GM23248 (cell line): ENCODE results near the gene ABCC4. TPM values are rescaled to one million over a fixed set of nuclear protein-coding genes. Genes with fewer than 3 reads are reported as not detected.
"Not testable (repeated sequence)": the region's sequence is repeated elsewhere in the genome, so short reads cannot be mapped to it uniquely, and the experiment has no call there.

Experiments
- DNase-seq: peaks from one replicate; pipeline ENCODE4 v3.0.0-alpha.2; 2015
- H2AFZ ChIP-seq: fragments of 200-600 bp; sonication (generic); 2 replicates; pipeline ENCODE4 v1.6.1; 2016; ENCODE audit warnings: antibody characterized with exemption
- H3F3A ChIP-seq: fragments of 200-600 bp; sonication (generic); 2 replicates; pipeline ENCODE4 v1.6.1; 2016; ENCODE audit warnings: mild to moderate bottlenecking, antibody characterized with exemption, mixed run types; ENCODE audit not compliant: insufficient read depth
- H3K27ac ChIP-seq: fragments of 200-600 bp; sonication (generic); 2 replicates; pipeline ENCODE4 v1.5.1; 2016; ENCODE audit warnings: mild to moderate bottlenecking
- H3K27me3 ChIP-seq: fragments of 200-600 bp; sonication (generic); replicated peaks from 2 replicates; pipeline ENCODE4 v1.6.1; 2016; ENCODE audit warnings: mild to moderate bottlenecking; ENCODE audit not compliant: insufficient read depth
- H3K36me3 ChIP-seq: fragments of 200-600 bp; sonication (generic); 2 replicates; pipeline ENCODE4 v1.6.1; 2016; ENCODE audit warnings: low read depth, mild to moderate bottlenecking
- H3K4me1 ChIP-seq: fragments of 200-600 bp; sonication (generic); 2 replicates; pipeline ENCODE4 v1.6.1; 2016; ENCODE audit warnings: mild to moderate bottlenecking; ENCODE audit not compliant: insufficient read depth
- H3K4me2 ChIP-seq: fragments of 200-600 bp; sonication (generic); one replicate; pipeline ENCODE4 v1.6.1; 2016; ENCODE audit warnings: mild to moderate bottlenecking; ENCODE audit not compliant: unreplicated experiment
- H3K4me3 ChIP-seq: fragments of 200-600 bp; sonication (generic); 2 replicates; pipeline ENCODE4 v1.5.1; 2016; ENCODE audit warnings: mild to moderate bottlenecking
- H3K79me2 ChIP-seq: fragments of 200-600 bp; sonication (generic); 2 replicates; pipeline ENCODE4 v1.6.1; 2016; ENCODE audit warnings: mild to moderate bottlenecking; ENCODE audit not compliant: insufficient read depth
- H3K9ac ChIP-seq: fragments of 200-600 bp; sonication (generic); 2 replicates; pipeline ENCODE4 v1.6.1; 2016; ENCODE audit warnings: mild to moderate bottlenecking
- H3K9me2 ChIP-seq: fragments of 200-600 bp; sonication (generic); 2 replicates; pipeline ENCODE4 v1.6.1; 2016; ENCODE audit warnings: mixed run types, mild to moderate bottlenecking, moderate library complexity; ENCODE audit not compliant: insufficient read depth
- H3K9me3 ChIP-seq: fragments of 200-600 bp; sonication (generic); one replicate; pipeline ENCODE4 v1.6.1; 2017; ENCODE audit warnings: low read depth
- H4K20me1 ChIP-seq: fragments of 200-600 bp; sonication (generic); 2 replicates; pipeline ENCODE4 v1.6.0; 2016; ENCODE audit not compliant: insufficient read depth
- EZH2 ChIP-seq: fragments of 200-600 bp; sonication (generic); IDR thresholded peaks from 2 replicates; pipeline ENCODE4 v1.6.1; 2018; ENCODE audit warnings: antibody characterized with exemption, mild to moderate bottlenecking; ENCODE audit not compliant: insufficient read depth, poor library complexity, severe bottlenecking
- EZH2phosphoT487 ChIP-seq: fragments of 200-600 bp; sonication (generic); IDR thresholded peaks from 2 replicates; pipeline ENCODE4 v1.6.1; 2018; ENCODE audit warnings: antibody characterized with exemption, moderate library complexity, mild to moderate bottlenecking, low read depth; ENCODE audit not compliant: insufficient read depth
- WGBS, 2 experiments: methylation state at CpG; one replicate each; pipeline ENCODE4 v1.1.6; 2015 to 2017; ENCODE audit warnings: low lambda C conversion rate in 2 of 2, low coverage in 1 of 2; ENCODE audit errors: missing lambda C conversion rate in 2 of 2; 5-methylcytosine and 5-hydroxymethylcytosine counted together
- in situ Hi-C: fragments of 300-500 bp; cut with MboI; formaldehyde crosslinking; loops from 2 replicates; pipeline ENCODE4 v1.15.0; 2020
- polyA plus RNA-seq: library from polyadenylated mRNA; unstranded; fragments of >200 nt; fragmentation: Nextera tagmentation; extraction: Ambion mirVana; gene quantifications from 2 replicates; pipeline ENCODE4 v1.2.1, GENCODE V29; 2016
- total RNA-seq: library from RNA; depleted of rRNA; stranded (reverse); fragments of >200 nt; shearing (Covaris generic); gene quantifications from 2 replicates; pipeline ENCODE4 v1.2.3, GENCODE V29; 2014

ABCC4 gene
- total and polyA plus RNA-seq, 2 experiments from 2014 or later: 3.9 to 11.2 TPM

DNA sequence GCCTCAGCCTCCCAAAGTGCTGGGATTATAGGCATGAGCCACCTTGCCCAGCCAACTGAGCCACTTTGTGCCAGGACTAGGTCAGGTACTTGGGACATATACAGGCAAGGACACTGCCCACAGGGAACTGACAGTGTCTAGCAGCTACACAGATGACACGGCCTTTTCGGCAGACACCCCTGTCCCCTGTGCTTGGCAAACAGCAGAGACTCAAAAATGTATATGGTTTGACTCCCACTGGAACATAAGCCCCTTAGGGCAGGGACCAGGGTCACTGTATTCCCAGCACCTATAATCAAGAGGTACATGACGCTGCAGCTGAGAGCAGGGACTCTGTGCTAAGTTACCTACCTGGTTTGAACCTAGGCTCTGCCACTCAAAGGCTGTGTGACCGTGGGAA is 16.8 kb downstream of the ABCC4 start:
- Histone ChIP-seq H3K9me3 (no peaks in the 10 kb centered on the region), H3K9ac (no peak overlapping the region), H3K4me3 (no peak overlapping the region), H3K79me2 (no peaks in the 10 kb centered on the region; the same call in 1 of the 2 replicates), H4K20me1 (no peaks in the 10 kb centered on the region), H3K36me3 (no peaks in the 10 kb centered on the region), H2AFZ (no peak overlapping the region), H3F3A (peaks cover 19% of the 10 kb centered on the region), H3K9me2 (no peaks in the 10 kb centered on the region), H3K4me2 (no peak overlapping the region), H3K4me1 (peaks cover 12% of the 10 kb centered on the region), H3K27me3 (no peaks in the 10 kb centered on the region), H3K27ac (no peak overlapping the region)
- no peak for DNase-seq
- no peak for TF ChIP-seq EZH2
- TF ChIP-seq EZH2phosphoT487: no peak
- in situ Hi-C loops: no loop called here
- 97 to 98% methylated on average over 4 of the region's 4 CpGs for WGBS, 2 experiments

DNA sequence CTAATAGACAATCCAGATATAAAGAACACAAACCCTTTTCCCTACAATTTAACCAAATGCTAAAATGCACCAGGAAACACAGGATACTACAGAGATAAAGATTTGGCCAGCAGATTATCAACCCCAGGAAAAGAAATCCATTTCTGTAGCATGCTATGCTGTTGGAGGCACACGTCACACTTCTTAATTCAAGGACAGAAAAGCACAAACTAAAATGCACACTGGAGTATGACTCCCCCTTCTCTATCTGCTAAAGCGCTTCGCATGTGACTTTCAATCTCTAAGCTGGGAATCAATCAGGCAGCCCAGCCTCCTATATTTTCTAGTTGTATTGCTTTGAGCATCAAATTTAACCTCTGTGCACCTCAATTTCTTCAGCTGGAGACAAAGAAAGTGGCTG is 22.2 kb downstream of the ABCC4 start:
- no peaks in the 10 kb centered on the region for H3K27me3 ChIP-seq

DNA sequence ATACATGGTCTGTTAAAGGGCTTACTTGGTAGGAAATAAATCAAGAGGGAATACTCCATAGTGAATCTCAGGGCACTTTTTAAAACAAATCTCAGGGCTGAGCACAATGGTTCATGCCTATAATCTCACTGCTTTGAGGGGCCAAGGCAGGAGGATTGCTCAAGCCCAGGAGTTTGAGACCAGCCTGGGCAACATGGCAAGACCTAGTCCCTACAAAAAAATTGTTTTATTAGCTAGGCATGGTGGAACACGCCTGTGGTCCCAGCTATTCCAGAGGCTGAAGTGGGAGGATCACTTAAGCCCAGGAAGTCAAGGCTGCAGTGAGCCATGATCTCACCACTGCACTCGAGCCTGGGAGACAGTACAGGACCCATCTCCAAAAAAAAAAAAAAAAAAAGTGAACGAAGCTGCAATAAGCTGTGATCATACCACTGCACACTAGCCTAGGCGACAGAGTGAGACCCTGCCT is 25.2 kb downstream of the ABCC4 start:
- Histone ChIP-seq H3K79me2 (no peaks in the 10 kb centered on the region), H3K4me2 (no peak overlapping the region), H3K4me3 (no peak overlapping the region), H3K4me1 (peaks cover 12% of the 10 kb centered on the region), H4K20me1 (no peaks in the 10 kb centered on the region), H3F3A (peaks cover 13% of the 10 kb centered on the region), H3K9me2 (no peaks in the 10 kb centered on the region), H3K9me3 (no peaks in the 10 kb centered on the region), H3K36me3 (no peaks in the 10 kb centered on the region), H3K27ac (no peak overlapping the region), H2AFZ (no peak overlapping the region), H3K27me3 (no peaks in the 10 kb centered on the region), H3K9ac (no peak overlapping the region)
- WGBS, 2 experiments: 70 to 72% methylated on average over 4 of the region's 4 CpGs
- TF ChIP-seq EZH2phosphoT487 (no peak), EZH2 (no peak)
- DNase-seq: no peak
- in situ Hi-C loops: no loop called here

More for the DNA sequence above, 22.2 kb downstream of the ABCC4 start:
- in situ Hi-C loops: no loop called here
- H3F3A ChIP-seq: peaks cover 19% of the 10 kb centered on the region
- no peak overlapping the region for H2AFZ ChIP-seq
- no peak overlapping the region for H3K27ac ChIP-seq
- no peak for DNase-seq
- H3K9me2 ChIP-seq: no peaks in the 10 kb centered on the region
- H3K4me1 ChIP-seq: peaks cover 12% of the 10 kb centered on the region
- H4K20me1 ChIP-seq: no peaks in the 10 kb centered on the region
- 97 to 100% methylated on average over 3 of the region's 3 CpGs for WGBS, 2 experiments
- no peak overlapping the region for H3K4me2 ChIP-seq
- no peaks in the 10 kb centered on the region for H3K79me2 ChIP-seq
- H3K9me3 ChIP-seq: no peaks in the 10 kb centered on the region
- no peak overlapping the region for H3K4me3 ChIP-seq
- no peaks in the 10 kb centered on the region for H3K36me3 ChIP-seq
- no peak overlapping the region for H3K9ac ChIP-seq
- TF ChIP-seq EZH2phosphoT487 (no peak), EZH2 (no peak)

DNA sequence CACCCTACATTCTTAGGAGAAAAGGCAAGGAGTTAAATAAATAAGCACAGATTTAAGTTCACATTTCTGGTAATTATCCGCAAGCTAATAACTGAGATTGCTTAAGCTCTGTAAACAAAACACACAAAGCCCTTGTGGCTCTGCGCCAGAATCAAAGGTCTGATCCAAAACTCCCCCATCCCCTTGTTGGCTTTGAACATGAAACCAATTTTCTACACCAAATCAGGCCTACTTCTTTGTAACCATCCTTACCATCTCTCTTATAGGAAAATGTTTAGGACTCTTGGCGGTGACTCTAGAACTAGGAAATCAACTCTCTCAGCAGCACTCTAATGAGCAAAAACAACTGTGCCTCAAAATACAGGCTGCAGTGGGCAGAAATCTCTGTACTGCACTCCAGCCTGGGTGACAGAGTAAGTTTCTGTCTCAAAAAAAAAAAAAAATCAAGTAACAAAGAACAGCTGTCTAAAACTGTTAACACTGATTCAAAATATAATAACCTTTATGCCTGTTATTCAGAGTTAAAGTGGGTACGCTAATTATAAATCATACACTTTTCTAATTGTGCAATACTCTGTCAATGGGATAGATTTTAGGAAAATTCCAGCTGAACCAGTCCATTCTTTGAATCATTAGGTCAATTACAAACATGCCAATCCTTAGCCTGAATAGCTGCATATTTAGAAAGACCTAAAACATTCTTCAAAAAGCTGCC is 25.8 kb downstream of the ABCC4 start:
- no peak for DNase-seq
- H3K27ac ChIP-seq: no peak overlapping the region
- H3F3A ChIP-seq: peaks cover 7% of the 10 kb centered on the region; the same call in 1 of the 2 replicates
- H3K4me2 ChIP-seq: no peak overlapping the region
- in situ Hi-C loops: no loop called here
- H3K27me3 ChIP-seq: no peaks in the 10 kb centered on the region
- no peak overlapping the region for H2AFZ ChIP-seq
- H3K9ac ChIP-seq: no peak overlapping the region
- no peak overlapping the region for H3K4me3 ChIP-seq
- no peaks in the 10 kb centered on the region for H3K9me3 ChIP-seq
- no peaks in the 10 kb centered on the region for H3K9me2 ChIP-seq
- H3K4me1 ChIP-seq: peaks cover 6% of the 10 kb centered on the region
- no peaks in the 10 kb centered on the region for H3K36me3 ChIP-seq
- 59 to 62% methylated on average over 4 of the region's 4 CpGs for WGBS, 2 experiments
- no peaks in the 10 kb centered on the region for H4K20me1 ChIP-seq
- TF ChIP-seq EZH2 (no peak), EZH2phosphoT487 (no peak)
- H3K79me2 ChIP-seq: no peaks in the 10 kb centered on the region

DNA sequence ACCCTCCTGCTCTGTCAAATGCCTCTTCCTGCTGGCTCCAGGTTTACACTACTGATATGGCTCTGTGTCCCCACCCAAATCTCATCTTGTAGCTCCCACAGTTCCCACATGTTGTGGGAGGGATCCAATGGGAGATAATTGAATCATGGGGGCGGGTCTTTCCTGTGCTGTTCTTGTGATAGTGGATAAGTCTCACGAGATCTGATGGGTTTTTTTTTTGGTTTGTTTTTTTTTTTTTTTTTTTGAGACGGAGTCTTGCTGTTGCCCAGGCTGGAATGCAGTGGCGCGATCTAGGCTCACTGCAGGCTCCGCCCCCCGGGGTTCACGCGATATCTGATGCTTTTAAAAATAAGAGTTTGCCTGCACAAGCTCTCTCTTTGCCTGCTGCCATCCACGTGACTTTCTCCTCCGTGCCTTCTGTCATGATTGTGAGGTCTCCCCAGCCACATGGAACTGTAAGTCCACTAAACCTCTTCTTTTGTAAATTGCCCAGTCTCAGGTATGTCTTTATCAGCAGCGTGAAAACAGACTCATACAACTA is 27.6 kb downstream of the ABCC4 start:
- H3K4me3 ChIP-seq, DNase-seq, H3K4me1 ChIP-seq, H3K27ac ChIP-seq, H3K9ac ChIP-seq, H3K9me2 ChIP-seq, in situ Hi-C loops, H4K20me1 ChIP-seq, H3F3A ChIP-seq, H3K79me2 ChIP-seq, H3K9me3 ChIP-seq, H3K27me3 ChIP-seq, H3K36me3 ChIP-seq, H2AFZ ChIP-seq, H3K4me2 ChIP-seq: not testable (repeated sequence)
- 98% methylated on average over 11 of the region's 12 CpGs for WGBS, 2 experiments

DNA sequence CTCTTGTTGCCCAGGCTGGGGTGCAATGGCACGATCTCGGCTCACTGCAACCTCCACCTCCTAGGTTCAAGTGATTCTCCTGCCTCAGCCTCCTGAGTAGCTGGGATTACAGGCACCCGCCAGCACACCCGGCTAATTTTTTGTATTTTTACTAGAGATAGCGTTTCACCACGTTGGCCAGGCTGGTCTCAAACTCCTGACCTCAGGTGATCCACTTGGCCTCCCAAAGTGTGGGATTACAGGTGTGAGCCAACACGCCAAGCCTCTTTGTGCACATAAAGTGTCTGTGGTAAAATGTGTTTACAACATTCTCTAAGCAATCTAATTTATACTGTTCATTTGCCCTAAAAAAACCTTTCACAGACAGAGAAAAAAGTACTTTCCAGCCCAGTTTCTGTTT is 29.2 kb downstream of the ABCC4 start:
- H3K9ac ChIP-seq, H3K4me2 ChIP-seq, H3K9me3 ChIP-seq, H3K36me3 ChIP-seq, H2AFZ ChIP-seq, H3K27me3 ChIP-seq, DNase-seq, H3K27ac ChIP-seq, H3K9me2 ChIP-seq, H4K20me1 ChIP-seq, in situ Hi-C loops, H3K4me3 ChIP-seq, H3K79me2 ChIP-seq: not testable (repeated sequence)
- Histone ChIP-seq H3K4me1 (peaks cover 16% of the 10 kb centered on the region), H3F3A (peaks cover 17% of the 10 kb centered on the region)
- 95 to 96% methylated on average over 7 of the region's 7 CpGs for WGBS, 2 experiments
